GM21367 (cell line): ENCODE results near the gene RPL13.
A peak's percentile ranks its signal among the peaks of the same experiment; 100 is the strongest.

Experiments
- ATAC-seq: cut with Tn5 transposase; IDR thresholded peaks from one replicate; pipeline ENCODE4 v1.9.1; 2021; ENCODE audit not compliant: unreplicated experiment

The RPL13 gene

DNA sequence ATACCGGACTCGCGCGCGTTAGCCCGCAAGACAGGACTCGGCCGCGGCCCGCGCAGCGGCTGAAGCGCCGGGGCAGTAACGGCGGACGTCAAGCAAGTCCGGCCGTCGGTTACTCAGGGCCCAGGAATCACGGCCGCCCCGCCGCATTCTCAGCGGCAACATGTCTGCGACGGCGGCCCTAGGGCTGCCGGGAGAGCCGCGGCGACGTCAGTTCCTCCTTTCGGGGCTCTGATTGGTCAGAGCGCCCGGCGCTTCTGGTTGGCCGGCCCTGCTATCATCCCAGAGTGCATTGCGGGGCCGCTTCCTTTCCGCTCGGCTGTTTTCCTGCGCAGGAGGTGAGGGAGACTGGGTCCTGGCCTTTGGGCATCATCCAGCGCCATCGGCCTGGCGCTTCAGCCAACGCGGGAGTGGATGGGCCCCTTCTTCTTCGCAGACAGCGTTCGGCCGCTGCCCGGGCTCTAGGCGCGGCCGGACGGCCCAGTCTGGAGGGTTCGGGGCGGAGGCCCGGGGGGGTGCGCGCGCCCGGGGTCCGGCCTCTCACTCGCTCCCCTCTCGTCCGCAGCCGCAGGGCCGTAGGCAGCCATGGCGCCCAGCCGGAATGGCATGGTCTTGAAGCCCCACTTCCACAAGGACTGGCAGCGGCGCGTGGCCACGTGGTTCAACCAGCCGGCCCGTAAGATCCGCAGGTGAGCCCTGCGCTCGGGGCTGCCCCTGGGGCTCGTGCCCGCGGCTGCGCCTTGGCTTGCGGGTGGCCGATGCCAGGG is at the start of gene RPL13:
Gene RPL13, plus strand, starts transcription at position 305 of the 764 bp plus-strand sequence. Its CDS starts 278 bp downstream, at position 583.
- ATAC-seq = peak; percentile 72

DNA sequence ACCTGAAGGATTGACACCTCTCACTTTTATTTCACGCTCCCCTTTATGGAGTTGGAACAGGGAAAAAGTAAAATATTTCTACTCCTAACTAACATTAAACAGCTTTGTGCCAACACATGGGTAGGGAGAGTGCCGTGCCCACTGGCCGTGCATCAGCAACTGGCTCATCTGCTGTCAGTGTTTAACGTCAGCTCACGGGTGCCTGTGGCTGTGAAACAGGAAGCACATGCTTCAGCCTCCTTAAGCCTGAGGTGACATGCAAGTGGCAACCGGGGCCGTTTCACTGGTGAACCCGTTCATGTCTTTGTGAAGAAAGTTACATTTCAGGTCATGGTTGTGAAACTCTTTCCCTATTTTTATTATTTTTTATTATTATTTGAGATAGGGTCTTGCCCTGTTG is 49.1 kb upstream of the RPL13 start:
- ATAC-seq = no peak

DNA sequence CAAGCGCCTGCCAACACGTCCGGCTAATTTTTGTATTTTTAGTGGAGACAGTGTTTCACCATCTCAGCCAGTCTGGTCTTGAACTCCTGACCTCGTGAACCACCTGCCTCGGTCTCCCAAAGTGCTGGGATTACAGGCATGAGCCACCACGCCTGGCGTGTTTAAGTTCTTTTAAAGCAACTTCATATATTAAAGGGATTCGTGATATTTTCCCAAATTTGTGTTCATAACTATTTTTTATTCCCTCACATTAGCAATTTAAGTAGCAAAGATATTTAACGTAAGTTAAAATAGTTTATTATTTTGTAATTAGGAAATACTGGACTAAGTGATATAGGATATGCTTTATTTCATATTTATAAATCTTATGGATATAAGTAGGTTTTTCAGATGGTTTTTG is 48.0 kb upstream of the RPL13 start:
- ATAC-seq = no peak

DNA sequence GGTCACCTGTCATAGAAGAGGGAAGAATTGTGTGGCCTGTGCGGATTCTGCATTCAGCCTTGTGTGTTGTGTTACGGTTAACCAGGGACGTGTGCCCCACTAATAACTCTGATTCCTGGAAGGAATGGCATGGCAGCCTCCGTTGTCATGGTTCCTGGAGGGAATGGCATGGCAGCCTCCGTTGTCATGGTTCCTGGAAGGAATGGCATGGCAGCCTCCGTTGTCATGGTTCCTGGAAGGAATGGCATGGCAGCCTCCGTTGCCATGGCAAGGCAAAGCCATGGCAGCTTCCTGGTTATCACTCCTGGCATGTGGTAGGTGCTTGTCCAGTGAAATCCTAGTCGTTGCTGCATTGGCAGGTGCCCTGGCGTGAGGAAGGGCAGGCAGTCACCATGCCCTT is 43.4 kb upstream of the RPL13 start:
- no peak for ATAC-seq

DNA sequence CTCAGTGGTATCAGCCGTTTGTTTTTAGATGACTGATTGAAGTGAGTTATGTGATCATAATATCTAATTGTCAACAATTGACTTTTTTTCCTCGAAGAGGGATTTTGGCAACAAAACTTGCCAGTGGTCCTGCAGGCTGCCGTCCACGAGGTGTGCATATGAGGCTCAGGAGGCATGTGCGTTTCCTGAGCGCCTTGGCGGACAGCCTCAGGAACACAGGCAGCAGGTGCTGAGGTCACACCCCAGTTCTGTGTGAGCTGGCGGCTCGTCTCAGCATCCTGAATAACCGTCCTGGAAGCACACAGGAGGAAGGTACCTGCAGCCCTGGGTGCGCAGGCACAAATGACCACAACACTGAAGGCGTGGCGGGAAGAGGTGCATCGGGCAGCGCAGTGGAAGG is 40.6 kb upstream of the RPL13 start:
- no peak for ATAC-seq

DNA sequence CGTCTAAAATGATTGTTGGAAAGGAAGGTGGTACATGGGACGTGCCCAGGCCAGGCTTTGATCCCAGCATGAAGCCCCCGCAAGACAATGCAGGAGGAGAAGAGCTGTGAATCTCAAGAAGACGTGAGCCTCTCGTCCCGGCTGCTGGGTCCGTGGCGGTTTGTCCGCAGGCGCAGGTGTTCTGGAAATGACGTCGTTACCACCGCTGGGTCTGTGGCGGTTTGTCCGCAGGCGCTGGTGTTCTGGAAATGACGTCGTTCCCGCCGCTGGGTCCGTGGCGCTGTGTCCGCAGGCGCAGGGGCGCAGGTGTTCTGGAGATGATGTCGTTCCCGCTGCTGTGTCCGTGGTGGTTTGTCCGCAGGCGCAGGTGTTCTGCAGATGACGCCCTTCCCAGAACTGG is 38.2 kb upstream of the RPL13 start:
- ATAC-seq = no peak

DNA sequence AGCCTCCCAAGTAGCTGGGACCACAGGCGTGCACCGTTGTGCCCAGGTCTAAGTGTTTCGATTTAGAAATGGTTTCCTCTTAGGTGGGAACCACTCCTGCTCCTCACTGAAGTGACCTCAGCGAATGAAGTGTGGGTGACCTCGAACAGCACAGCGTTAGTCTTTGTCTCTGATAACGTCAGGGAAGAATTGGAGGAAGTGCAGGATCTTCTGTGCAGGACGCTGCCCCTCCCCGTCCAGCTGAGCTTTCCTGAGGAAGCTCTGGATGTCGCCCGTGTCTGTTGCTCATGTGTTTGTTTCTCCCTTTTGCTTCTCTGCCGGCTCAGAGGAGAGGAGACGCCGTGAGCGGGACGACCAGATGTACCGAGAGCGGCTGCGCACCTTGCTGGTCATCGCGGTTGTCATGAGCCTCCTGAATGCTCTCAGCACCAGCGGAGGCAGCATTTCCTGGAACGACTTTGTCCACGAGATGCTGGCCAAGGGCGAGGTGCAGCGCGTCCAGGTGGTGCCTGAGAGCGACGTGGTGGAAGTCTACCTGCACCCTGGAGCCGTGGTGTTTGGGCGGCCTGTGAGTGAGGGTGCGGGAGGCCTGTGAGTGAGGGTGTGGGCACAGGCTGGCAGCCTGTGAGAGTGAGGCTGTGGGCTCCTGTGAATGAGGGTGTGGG is 36.7 kb upstream of the RPL13 start:
- ATAC-seq = no peak

DNA sequence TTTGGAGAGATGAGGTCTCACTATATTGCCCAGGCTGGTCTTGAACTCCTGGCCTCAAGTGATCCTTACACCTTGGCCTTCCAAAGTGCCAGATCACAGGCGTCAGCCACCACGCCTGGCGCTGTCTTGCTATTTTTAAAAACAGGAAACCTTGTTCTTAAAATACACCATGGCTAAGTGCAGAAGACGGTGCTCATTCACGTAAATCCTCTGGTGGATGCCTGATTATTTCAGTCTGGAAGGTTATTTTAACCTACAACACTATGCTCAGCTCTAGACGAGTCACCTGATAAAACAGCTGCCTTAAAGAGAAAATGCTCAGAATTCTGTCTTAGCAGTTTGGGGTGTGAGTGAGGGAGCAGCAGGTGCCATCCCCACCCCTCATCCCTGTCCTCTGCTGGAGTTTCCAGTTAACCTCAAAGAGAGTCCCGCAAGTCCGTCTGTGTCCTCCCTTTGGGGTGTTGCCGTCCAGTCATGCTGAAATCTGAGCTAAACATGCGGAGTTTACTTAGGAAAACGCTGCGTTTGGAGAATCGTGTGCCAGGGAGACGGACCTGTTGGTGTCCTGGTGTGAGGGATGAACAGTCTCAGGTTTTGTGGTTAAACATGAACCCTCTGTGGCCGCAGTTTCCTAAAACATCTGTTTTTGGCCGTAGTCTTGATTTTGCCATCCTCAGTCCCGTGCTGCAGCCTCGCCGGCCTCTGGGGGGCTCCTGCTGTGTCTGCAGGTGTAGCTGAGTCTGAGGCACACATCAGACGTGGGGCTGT is 35.2 kb upstream of the RPL13 start:
- ATAC-seq = no peak

DNA sequence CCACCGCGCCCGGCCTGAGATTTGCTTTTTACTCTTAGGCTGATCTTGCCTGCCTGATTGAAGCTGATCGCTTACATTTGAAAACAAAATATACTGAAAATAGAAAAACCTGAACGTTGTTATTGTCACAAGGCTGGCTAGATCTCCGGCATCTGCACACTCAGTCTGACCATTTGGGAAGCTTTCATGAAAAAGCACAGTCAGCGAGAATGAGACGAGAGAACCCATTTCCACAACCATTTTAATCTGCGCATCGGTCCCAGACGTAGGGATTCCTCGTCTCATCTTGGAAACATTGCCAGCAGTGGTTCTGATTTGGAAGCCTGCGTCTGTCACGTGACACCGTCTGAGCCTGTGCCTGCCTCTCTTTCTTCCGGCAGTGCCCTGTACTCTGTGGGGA is 31.4 kb upstream of the RPL13 start:
- ATAC-seq = no peak

DNA sequence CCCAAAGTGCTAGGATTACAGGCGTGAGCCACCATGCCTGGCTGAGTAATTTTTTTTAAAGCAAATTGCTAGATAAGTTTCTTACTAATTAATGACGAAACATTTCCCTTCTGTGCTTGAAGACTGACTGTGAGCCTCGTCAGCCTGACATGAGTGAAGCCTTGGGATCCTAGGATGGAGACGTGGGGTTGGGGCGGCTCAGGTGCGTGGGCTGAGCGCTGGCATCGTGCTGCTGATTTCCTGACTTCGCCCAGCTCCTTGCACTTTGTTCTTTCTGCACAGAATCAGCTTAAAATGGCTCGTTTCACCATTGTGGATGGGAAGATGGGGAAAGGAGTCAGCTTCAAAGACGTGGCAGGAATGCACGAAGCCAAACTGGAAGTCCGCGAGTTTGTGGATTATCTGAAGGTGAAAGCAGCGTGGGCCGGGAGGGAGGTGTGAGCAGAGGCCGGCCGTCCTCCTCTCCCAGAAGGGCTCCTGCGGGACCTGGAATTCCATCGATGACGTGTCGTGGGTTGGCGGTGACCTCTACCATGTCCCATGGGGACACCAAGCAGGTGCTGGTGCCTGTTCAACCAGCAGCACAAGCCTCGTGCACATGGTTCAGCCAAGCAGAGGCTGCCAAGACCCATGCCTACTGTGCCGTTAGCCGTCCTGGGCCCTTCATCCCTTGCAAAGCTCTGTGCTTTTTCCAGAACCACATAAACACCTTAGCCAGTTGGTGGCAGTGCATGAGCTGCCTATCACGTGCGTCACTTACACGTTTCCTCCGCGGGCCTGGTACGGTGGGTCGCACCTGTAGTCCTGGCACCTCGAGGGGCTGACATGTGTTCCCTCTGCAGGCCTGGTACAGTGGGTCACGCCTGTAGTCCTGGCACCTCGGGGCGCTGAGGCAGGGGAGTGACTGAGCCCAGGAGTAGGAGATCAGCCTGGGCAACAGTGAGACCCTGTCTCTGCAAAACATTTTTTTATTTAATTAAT is 29.8 kb upstream of the RPL13 start:
- ATAC-seq = no peak

DNA sequence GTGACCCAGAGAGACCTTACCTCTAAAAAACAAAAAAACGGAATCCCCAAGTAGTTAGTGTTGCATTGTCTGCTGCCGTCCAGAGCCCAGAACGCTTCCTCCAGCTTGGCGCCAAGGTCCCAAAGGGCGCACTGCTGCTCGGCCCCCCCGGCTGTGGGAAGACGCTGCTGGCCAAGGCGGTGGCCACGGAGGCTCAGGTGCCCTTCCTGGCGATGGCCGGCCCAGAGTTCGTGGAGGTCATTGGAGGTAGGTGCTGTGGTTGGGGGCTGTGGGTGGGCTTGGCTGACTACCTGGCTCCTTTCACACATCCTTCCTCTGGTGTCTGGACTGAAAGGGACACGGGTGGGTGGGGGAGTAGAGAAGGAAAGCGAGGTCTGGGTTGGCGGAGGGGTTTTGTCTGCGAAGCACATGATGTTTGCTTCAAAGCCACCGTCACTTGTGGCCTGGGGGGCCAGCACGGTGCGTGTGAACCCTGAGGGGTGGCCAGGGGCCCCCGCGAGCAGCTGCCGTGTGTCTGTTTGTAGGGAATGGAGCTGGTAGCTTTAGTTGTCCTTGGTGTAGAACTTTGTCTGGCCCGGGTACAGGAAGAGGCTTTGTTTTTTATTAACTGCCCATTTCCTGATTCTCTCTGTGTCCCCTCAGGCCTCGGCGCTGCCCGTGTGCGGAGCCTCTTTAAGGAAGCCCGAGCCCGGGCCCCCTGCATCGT is 28.5 kb upstream of the RPL13 start:
- no peak for ATAC-seq

DNA sequence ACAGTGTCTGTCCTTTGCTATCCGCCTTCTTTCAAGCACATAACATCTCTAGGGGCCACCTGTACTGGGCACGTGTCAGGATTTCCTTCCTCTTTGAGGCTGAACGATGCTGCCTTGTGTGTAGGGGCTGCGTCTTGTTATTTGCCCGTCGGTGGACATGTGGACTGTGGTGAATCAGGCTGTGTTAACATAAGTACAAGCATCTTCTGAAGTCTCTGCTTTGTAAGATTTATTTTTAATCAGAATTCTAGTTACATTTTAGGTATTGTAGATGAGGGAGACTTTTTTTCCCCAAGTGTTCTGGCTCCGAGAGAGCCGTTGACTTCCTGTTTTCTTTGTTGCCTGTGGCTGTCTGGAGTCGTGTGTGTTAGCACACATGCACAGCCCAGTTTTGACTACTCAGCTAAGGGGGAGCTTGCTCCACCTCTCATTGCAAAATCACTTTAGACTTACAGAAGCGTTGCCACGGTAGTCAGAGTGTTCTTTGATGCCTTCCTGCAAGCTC is 26.2 kb upstream of the RPL13 start:
- no peak for ATAC-seq

DNA sequence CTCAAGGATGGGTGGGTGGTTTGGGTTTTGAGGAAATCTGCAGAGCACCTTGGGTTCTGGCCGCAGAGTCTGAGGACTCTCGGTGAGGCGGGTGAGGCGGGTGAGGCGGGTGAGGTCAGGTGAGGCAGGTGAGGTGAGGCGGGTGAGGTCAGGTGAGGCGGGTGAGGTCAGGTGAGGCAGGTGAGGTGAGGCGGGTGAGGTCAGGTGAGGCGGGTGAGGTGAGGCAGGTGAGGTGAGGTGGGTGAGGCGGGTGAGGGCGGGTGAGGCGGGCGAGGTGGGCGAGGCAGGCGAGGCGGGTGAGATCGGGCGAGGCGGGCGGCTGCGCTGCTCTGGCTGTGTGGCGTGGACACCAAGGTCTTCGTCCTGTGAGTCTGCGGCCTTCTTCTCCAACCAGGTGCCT is 24.1 kb upstream of the RPL13 start:
- ATAC-seq = no peak

DNA sequence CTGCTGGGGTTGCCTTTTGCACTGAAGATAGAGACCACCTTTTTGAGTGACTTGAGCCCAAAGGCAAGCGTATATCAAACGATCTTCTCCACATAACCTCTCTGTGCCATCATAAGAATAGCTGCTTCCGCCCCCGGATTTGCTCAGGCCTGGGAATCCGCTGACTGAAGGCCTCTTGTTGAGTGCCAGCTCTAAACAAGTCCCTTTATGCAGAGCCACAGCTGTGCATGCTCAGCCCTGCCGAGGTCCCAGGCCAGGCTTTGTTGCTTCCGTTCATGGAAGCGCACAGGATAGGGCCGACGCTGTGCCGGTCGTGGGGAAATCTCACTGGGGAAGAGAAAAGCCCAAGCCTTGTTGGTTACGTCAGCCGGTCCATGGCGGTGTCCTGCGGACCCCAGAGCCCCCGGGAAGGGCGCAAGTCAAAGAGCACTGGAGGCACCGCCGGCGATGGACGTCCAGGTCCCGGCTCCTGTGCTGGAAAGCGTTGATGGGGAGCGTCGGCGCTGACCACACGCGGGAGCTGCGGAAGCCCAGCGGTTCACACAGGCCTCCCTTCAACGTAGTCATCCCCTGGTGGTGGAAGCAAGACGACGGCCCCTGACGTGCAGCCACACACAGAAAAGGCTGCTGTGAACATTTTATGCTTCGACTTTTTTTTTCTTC is 23.5 kb upstream of the RPL13 start:
- no peak for ATAC-seq

DNA sequence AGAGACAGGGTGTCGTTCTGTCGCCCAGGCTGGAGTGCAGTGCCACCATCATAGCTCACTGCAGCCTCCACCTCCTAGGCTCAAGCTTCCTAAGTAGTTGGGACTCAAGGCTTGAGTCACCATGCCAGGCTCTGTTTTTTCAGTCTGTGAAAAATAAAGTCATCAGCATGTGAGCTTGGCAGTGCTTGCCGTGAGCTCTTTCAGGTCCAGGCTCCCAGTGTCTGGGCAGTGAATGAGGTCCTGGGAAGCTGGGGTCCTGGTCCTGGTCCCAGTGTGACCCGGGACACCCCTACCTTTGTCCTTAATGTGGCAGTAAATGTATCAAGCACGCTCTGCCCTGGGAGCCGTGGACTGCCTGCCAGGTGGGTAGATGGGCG is 22.9 kb upstream of the RPL13 start:
- no peak for ATAC-seq

DNA sequence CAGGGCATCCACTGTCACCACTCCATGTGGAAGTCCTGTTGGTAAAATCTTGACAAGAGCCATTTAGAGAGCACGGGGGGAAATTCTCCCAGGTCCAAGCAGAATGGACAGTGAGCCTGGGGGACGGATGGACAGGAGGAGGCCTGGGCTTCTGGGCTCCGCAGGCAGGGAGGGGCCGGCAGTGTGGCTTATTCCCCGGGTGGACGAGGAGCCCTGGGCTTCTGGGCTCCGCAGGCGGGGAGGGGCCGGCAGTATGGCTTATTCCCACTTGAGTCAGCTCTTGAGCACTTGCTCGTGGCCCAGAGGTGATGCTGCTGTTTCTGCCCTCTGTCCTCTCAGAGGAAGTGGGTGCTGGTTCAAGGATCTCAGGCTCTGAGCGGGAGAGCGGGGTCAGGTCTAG is 22.2 kb upstream of the RPL13 start:
- no peak for ATAC-seq

DNA sequence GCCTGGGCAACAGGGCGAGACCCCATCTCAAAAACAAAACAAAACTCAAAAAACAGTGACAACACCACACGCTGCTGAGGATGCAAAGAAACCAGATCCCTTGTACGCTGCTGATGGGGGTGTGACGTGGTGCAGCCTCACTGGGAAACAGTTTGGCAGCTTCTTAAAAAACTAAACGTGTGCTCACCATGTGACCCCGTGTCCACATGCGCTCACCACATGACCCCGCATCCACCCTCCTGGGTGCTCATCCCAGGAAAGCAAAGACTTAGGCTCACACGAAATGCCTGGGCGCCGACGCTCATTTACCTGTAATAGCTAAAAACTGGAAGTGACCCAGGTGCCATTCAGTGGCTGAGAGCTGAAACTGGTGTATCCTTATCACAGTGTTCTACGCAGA is 19.9 kb upstream of the RPL13 start:
- no peak for ATAC-seq

DNA sequence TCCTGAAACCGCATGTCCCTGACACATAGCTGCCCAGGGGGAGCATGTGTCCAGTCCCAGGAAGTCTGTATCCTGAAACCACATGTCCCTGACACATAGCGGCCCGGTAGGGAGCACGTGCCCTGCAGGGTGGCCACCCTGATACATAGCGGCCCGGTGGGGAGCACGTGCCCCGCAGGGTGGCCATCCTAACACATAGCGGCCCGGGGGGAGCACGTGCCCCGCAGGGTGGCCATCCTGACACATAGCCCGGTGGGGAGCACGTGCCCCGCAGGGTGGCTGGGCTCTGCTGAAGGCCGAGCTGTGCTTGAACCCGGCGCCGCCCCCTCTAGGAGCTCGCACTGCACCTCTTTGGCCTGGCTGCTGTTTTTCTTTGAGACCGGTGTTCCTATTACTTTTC is 18.7 kb upstream of the RPL13 start:
- ATAC-seq = no peak

DNA sequence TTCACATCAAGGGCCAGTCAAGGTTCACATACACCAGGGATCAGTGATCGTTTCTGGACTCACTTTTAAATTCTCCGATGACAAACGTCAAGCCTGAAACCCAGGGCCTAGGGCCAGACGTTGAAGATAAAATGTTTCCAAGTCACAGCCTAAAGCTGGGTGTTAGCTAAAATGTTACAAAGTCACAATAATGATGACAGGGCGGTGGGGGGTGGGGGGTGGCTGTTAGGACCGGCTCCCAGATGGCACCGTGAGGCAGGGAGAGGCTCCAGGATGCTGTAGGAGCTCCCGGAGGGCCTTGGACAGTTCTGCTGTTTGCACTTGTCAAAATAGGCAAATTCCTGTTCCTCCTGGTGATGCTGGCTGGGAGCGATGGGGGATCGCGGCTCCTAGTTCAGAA is 16.4 kb upstream of the RPL13 start:
- no peak for ATAC-seq

DNA sequence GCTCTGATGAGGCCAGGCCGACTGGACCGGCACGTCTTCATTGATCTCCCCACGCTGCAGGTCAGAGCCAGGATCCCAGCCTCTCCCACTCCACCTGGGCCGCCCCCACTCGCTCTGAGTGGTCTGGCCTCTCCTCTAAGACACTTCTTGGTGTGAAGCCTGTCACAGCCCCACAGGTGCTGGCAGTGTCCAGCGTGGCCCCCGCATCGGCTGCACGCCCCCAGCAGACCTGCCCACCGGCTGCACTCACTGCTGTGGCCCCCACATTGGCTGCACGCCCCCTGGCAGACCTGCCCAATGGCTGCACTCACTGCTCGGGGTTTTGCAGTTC is 15.8 kb upstream of the RPL13 start:
- no peak for ATAC-seq
